ENCODE data around the gene ATCAY. TPM values are rescaled to one million over a fixed set of nuclear protein-coding genes. Genes with fewer than 3 reads are reported as not detected.

Gene ATCAY
- total RNA-seq, 1 donor, result 0.43 TPM

- TF ChIP-seq CTCF (IDR thresholded peaks at IDR 0.05; ENCODE audit: insufficient read depth, low read depth, low read length), result no peak
- H3K4me3 ChIP-seq (ENCODE audit: low read depth, low read length), result no peak overlapping the region
- no peak for DNase-seq (ENCODE audit: low read depth)
These were observed 17.9 kb downstream of the ATCAY start for GRCh38 chr19:3898426-3898825.

- no peak overlapping the region for H3K4me3 ChIP-seq (ENCODE audit: low read depth, low read length)
- TF ChIP-seq CTCF (IDR thresholded peaks at IDR 0.05; ENCODE audit: insufficient read depth, low read depth, low read length), result no peak
- DNase-seq (ENCODE audit: low read depth), result peak; percentile 65
These were observed 19.2 kb downstream of the ATCAY start for GRCh38 chr19:3899531-3900294.

GRCh38 chr19:3902317-3902973, 22.0 kb downstream of the ATCAY start:
- TF ChIP-seq CTCF (IDR thresholded peaks at IDR 0.05; ENCODE audit: insufficient read depth, low read depth, low read length), result no peak
- no peak for DNase-seq (ENCODE audit: low read depth)
- no peak overlapping the region for H3K4me3 ChIP-seq (ENCODE audit: low read depth, low read length)

GRCh38 chr19:3904233-3904632, 23.7 kb downstream of the ATCAY start:
- no peak overlapping the region for H3K4me3 ChIP-seq (ENCODE audit: low read depth, low read length)
- DNase-seq (ENCODE audit: low read depth), result no peak
- no peak for TF ChIP-seq CTCF (IDR thresholded peaks at IDR 0.05; ENCODE audit: insufficient read depth, low read depth, low read length)

- no peak for TF ChIP-seq CTCF (IDR thresholded peaks at IDR 0.05; ENCODE audit: insufficient read depth, low read depth, low read length)
- no peak overlapping the region for H3K4me3 ChIP-seq (ENCODE audit: low read depth, low read length)
- DNase-seq (ENCODE audit: low read depth), result no peak
These were observed 27.3 kb downstream of the ATCAY start for GRCh38 chr19:3907626-3908265.

- H3K4me3 ChIP-seq (ENCODE audit: low read depth, low read length), result no peak overlapping the region
- no peak for DNase-seq (ENCODE audit: low read depth)
- TF ChIP-seq CTCF (IDR thresholded peaks at IDR 0.05; ENCODE audit: insufficient read depth, low read depth, low read length), result no peak
These were observed 28.0 kb downstream of the ATCAY start for GRCh38 chr19:3908266-3909054.

Data from fibroblast of villous mesenchyme (primary cell).